ENCODE results near the gene KIF18B.

KIF18B gene

DNA sequence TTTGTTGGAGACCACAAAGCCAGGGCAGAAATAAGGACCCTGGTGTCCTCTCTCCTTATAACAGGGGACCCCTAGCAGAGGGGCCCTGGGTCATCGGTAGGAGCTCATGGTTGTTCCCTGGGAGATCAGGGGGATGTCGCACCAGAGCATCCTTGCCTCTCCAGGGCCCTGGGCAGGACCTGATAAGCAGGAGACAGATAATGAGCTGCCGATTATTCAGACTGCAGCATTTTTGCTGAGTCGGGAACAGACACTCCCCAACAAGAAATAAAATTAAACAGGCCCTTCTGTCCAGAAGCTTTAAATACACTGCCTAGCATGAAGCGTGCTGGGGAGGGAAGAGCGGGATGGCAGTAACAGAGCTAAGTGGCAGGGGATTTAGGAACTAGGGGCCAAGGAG is 16.9 kb downstream of the KIF18B start:
- Histone ChIP-seq H3K27ac (replicated peaks) (no peak overlapping the region), H3K27me3 (ENCODE audit: insufficient read depth, poor library complexity, severe bottlenecking) (no peaks in the 10 kb centered on the region), H3K4me3 (replicated peaks; ENCODE audit: insufficient read depth, low read length) (no peak overlapping the region)
- DNase-seq (ENCODE audit: low read depth in 1 of 2, low spot score in 1 of 2): no peak
- TF ChIP-seq, protein P1, sequence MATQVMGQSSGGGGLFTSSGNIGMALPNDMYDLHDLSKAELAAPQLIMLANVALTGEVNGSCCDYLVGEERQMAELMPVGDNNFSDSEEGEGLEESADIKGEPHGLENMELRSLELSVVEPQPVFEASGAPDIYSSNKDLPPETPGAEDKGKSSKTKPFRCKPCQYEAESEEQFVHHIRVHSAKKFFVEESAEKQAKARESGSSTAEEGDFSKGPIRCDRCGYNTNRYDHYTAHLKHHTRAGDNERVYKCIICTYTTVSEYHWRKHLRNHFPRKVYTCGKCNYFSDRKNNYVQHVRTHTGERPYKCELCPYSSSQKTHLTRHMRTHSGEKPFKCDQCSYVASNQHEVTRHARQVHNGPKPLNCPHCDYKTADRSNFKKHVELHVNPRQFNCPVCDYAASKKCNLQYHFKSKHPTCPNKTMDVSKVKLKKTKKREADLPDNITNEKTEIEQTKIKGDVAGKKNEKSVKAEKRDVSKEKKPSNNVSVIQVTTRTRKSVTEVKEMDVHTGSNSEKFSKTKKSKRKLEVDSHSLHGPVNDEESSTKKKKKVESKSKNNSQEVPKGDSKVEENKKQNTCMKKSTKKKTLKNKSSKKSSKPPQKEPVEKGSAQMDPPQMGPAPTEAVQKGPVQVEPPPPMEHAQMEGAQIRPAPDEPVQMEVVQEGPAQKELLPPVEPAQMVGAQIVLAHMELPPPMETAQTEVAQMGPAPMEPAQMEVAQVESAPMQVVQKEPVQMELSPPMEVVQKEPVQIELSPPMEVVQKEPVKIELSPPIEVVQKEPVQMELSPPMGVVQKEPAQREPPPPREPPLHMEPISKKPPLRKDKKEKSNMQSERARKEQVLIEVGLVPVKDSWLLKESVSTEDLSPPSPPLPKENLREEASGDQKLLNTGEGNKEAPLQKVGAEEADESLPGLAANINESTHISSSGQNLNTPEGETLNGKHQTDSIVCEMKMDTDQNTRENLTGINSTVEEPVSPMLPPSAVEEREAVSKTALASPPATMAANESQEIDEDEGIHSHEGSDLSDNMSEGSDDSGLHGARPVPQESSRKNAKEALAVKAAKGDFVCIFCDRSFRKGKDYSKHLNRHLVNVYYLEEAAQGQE (IDR thresholded peaks at IDR 0.05; ENCODE audit: insufficient replicate concordance, low read depth): no peak
- TF ChIP-seq POLR2AphosphoS5 (IDR thresholded peaks at IDR 0.05; ENCODE audit: low read depth): no peak
- TF ChIP-seq SPI1 (IDR thresholded peaks at IDR 0.05; ENCODE audit: borderline replicate concordance, low read depth): no peak
- TF ChIP-seq, protein P2, sequence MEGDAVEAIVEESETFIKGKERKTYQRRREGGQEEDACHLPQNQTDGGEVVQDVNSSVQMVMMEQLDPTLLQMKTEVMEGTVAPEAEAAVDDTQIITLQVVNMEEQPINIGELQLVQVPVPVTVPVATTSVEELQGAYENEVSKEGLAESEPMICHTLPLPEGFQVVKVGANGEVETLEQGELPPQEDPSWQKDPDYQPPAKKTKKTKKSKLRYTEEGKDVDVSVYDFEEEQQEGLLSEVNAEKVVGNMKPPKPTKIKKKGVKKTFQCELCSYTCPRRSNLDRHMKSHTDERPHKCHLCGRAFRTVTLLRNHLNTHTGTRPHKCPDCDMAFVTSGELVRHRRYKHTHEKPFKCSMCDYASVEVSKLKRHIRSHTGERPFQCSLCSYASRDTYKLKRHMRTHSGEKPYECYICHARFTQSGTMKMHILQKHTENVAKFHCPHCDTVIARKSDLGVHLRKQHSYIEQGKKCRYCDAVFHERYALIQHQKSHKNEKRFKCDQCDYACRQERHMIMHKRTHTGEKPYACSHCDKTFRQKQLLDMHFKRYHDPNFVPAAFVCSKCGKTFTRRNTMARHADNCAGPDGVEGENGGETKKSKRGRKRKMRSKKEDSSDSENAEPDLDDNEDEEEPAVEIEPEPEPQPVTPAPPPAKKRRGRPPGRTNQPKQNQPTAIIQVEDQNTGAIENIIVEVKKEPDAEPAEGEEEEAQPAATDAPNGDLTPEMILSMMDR (IDR thresholded peaks at IDR 0.05; ENCODE audit: insufficient read depth, low read length): no peak
- TF ChIP-seq GABPA (IDR thresholded peaks at IDR 0.05; ENCODE audit: low read depth): no peak

GRCh38 chr17:44928950-44929720 is 18.4 kb downstream of the KIF18B start:
- H3K27ac ChIP-seq (replicated peaks): no peak overlapping the region
- TF ChIP-seq, protein P1 (IDR thresholded peaks at IDR 0.05; ENCODE audit: insufficient replicate concordance, low read depth): no peak
- TF ChIP-seq GABPA (IDR thresholded peaks at IDR 0.05; ENCODE audit: low read depth): no peak
- TF ChIP-seq, protein P2 (IDR thresholded peaks at IDR 0.05; ENCODE audit: insufficient read depth, low read length): no peak
- TF ChIP-seq POLR2AphosphoS5 (IDR thresholded peaks at IDR 0.05; ENCODE audit: low read depth): no peak
- no peak for DNase-seq (ENCODE audit: low read depth in 1 of 2, low spot score in 1 of 2)
- H3K27me3 ChIP-seq (ENCODE audit: insufficient read depth, poor library complexity, severe bottlenecking): no peaks in the 10 kb centered on the region
- H3K4me3 ChIP-seq (replicated peaks; ENCODE audit: insufficient read depth, low read length): no peak overlapping the region

DNA sequence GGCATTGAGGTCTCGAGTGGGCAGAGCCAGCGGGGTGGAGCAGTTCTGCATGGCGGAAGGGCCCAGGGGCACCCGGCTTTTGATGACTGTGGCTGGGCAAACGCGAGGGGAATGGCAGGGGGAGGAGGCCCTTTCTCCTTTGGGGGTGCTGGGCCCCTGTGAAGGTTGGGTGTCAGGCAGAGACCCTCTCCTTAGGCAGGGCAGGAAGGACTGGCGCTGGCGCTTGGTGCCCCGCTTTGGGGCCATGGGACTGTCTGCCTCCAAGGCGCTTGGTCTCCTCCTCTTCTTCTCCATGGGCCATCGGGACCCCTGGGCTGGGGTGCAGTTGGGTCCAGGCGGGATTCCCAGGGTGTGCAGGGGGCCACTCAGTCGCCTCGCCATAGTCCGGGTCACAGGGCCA is 19.4 kb downstream of the KIF18B start:
- Histone ChIP-seq H3K4me3 (replicated peaks; ENCODE audit: insufficient read depth, low read length) (no peak overlapping the region), H3K27me3 (ENCODE audit: insufficient read depth, poor library complexity, severe bottlenecking) (no peaks in the 10 kb centered on the region), H3K27ac (replicated peaks) (no peak overlapping the region)
- TF ChIP-seq GABPA (IDR thresholded peaks at IDR 0.05; ENCODE audit: low read depth): no peak
- TF ChIP-seq POLR2AphosphoS5 (IDR thresholded peaks at IDR 0.05; ENCODE audit: low read depth): no peak
- TF ChIP-seq SPI1 (IDR thresholded peaks at IDR 0.05; ENCODE audit: borderline replicate concordance, low read depth): no peak
- TF ChIP-seq, protein P1 (IDR thresholded peaks at IDR 0.05; ENCODE audit: insufficient replicate concordance, low read depth): no peak
- TF ChIP-seq, protein P2 (IDR thresholded peaks at IDR 0.05; ENCODE audit: insufficient read depth, low read length): no peak
- DNase-seq (ENCODE audit: low read depth in 1 of 2, low spot score in 1 of 2): no peak

Measured in HL-60 (cell line).